ENCODE data around the gene TSC22D1.

Gene TSC22D1

GRCh38 chr13:44394658-44395057 lies 181.5 kb downstream of the TSC22D1 start:
- H3K4me3 Mint-ChIP-seq: no peak overlapping the region
- H3K4me1 Mint-ChIP-seq (ENCODE audit: low read depth): no peaks in the 10 kb centered on the region
- no peak overlapping the region for H3K27ac Mint-ChIP-seq
- H3K9me3 Mint-ChIP-seq: no peaks in the 10 kb centered on the region
- peaks cover 7% of the 10 kb centered on the region for H3K27me3 Mint-ChIP-seq
- no peaks in the 10 kb centered on the region for H3K36me3 Mint-ChIP-seq (ENCODE audit: low read depth)

DNA sequence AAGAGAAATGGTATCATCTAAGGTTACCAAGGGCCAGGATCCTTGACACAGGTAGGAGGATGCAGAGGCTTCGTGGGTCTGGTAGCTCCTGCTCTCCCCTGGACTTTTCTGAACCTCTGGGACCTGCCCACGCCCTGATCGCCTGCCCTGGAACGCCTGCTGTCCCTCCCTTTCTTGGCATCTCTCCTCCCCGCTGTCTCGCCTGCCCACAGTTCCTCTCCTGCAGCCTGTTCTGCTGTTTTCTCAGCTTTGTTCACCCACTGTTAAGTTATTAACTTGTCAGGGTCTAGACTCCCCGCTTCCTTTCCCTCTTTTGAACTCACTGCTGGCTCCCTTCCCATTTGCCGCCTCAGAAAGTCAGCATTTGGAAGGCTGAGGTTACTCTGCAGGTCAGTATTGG lies 182.7 kb downstream of the TSC22D1 start:
- no peaks in the 10 kb centered on the region for H3K36me3 Mint-ChIP-seq (ENCODE audit: low read depth)
- no peak overlapping the region for H3K27ac Mint-ChIP-seq
- H3K4me3 Mint-ChIP-seq: no peak overlapping the region
- peaks cover 7% of the 10 kb centered on the region for H3K27me3 Mint-ChIP-seq
- H3K9me3 Mint-ChIP-seq: no peaks in the 10 kb centered on the region
- H3K4me1 Mint-ChIP-seq (ENCODE audit: low read depth): no peaks in the 10 kb centered on the region

DNA sequence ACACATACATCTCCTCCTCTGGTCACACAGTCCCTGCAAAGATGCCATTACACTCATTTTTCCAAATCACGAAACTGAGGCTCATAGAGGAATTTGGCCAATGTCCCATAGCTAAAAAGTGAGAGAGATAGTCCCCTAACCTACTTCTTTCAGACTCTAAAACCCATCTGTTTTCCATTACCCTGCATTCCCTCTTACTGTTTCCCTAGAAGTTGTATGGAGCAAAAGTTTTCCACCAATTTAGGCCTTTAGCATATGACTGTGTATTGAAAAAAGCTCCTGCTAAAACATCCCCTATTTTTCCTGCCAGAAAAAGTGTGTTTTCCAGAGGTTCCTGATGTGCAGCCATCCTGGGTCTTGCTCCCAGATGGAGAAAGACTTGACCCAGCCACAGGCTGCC lies 186.3 kb downstream of the TSC22D1 start:
- Mint-ChIP-seq H3K4me1 (ENCODE audit: low read depth) (no peaks in the 10 kb centered on the region), H3K4me3 (no peak overlapping the region), H3K27ac (no peak overlapping the region), H3K36me3 (ENCODE audit: low read depth) (no peaks in the 10 kb centered on the region), H3K27me3 (peaks cover 7% of the 10 kb centered on the region), H3K9me3 (no peaks in the 10 kb centered on the region)

DNA sequence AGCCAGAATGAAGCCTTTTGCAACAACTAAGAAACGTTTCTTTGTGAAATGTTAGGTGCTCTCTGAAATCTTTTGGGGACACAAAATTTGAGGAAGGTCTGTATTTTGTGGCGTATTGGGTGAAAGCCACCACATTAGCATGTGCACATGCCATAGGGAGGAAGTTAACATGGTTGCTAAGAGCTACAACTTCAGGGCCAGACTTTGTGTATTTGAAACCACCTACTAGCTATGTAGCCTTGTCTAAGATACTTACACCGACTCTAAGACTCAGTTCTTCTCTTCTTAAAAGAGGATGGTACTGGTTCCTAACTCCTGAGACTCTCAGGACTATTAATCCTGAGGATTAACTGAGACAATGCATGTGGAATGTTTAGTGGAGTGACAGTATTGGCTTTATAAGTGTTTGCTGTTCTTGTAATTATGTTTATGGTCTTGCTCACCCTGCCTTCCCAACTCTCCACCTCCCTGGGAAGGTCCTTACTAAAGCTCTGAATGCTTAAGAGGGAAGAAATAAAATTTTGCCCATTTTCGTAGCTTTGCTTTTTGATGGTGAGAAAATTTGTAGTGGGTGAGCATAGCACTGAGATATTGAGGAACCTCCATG lies 187.0 kb downstream of the TSC22D1 start:
- peaks cover 7% of the 10 kb centered on the region for H3K27me3 Mint-ChIP-seq
- no peaks in the 10 kb centered on the region for H3K4me1 Mint-ChIP-seq (ENCODE audit: low read depth)
- H3K27ac Mint-ChIP-seq: no peak overlapping the region
- H3K4me3 Mint-ChIP-seq: no peak overlapping the region
- no peaks in the 10 kb centered on the region for H3K9me3 Mint-ChIP-seq
- H3K36me3 Mint-ChIP-seq (ENCODE audit: low read depth): no peaks in the 10 kb centered on the region

GRCh38 chr13:44388427-44389059 lies 187.6 kb downstream of the TSC22D1 start:
- H3K4me1 Mint-ChIP-seq (ENCODE audit: low read depth): no peaks in the 10 kb centered on the region
- H3K27me3 Mint-ChIP-seq: peaks cover 7% of the 10 kb centered on the region
- no peak overlapping the region for H3K27ac Mint-ChIP-seq
- H3K4me3 Mint-ChIP-seq: no peak overlapping the region
- no peaks in the 10 kb centered on the region for H3K9me3 Mint-ChIP-seq
- no peaks in the 10 kb centered on the region for H3K36me3 Mint-ChIP-seq (ENCODE audit: low read depth)

DNA sequence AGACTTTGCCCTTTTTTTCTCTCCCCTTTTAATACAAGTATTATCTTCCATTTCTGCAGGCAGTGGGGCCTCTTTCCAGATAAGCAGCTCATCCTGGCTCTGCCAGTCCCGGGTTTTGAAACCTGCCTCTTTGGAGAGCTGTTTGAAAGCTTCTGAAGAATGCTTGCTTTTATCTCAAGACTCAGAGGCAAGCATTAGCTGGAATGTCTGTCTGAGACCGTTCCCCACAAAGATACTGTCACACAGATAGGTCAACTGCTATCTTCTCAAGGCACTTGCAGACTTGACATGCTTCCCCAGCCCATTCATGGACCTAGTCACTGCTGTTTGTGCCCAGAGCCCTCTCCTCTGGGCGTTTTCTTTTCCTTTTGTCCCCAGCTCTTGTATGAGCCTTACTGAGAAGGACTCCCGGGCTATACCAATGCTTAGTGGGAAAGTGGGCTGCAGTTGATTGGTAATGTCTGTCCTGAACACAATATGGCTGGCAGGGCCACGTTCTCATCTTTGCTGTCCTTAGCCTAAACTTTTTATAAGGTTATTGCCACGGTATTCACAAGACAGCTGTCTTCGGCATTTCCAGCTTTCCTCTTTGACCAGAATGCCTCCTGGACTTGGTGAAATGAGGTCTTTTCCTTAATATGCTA lies 189.1 kb downstream of the TSC22D1 start:
- H3K27ac Mint-ChIP-seq: no peak overlapping the region
- no peak overlapping the region for H3K4me3 Mint-ChIP-seq
- no peaks in the 10 kb centered on the region for H3K36me3 Mint-ChIP-seq (ENCODE audit: low read depth)
- no peaks in the 10 kb centered on the region for H3K4me1 Mint-ChIP-seq (ENCODE audit: low read depth)
- no peaks in the 10 kb centered on the region for H3K9me3 Mint-ChIP-seq
- no peaks in the 10 kb centered on the region for H3K27me3 Mint-ChIP-seq

- H3K9me3 Mint-ChIP-seq: no peaks in the 10 kb centered on the region
- H3K4me1 Mint-ChIP-seq (ENCODE audit: low read depth): no peaks in the 10 kb centered on the region
- no peak overlapping the region for H3K4me3 Mint-ChIP-seq
- H3K36me3 Mint-ChIP-seq (ENCODE audit: low read depth): no peaks in the 10 kb centered on the region
- no peaks in the 10 kb centered on the region for H3K27me3 Mint-ChIP-seq
- H3K27ac Mint-ChIP-seq: no peak overlapping the region
These were observed 190.3 kb downstream of the TSC22D1 start for GRCh38 chr13:44385847-44386246.

DNA sequence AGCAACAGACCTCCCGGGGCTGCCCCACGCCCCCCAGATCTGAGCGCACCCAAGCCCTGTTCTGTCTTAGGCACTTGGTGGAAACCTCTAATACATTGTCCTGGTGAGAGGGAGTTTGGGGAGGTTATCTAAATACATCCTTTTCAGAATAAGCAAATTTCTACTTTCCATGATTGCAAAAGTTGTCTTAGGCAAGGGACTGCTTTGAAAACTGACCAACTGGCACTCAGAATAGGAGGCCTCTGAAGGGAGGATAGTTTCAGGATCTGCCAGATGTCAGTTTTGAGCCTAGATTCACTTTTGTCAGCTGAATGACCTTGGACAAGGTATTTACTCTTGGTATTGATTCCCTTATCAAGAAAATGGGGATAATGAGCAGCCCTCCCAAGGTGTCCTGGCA lies 190.7 kb downstream of the TSC22D1 start:
- no peaks in the 10 kb centered on the region for H3K4me1 Mint-ChIP-seq (ENCODE audit: low read depth)
- H3K27me3 Mint-ChIP-seq: no peaks in the 10 kb centered on the region
- no peak overlapping the region for H3K27ac Mint-ChIP-seq
- H3K36me3 Mint-ChIP-seq (ENCODE audit: low read depth): no peaks in the 10 kb centered on the region
- H3K4me3 Mint-ChIP-seq: no peak overlapping the region
- H3K9me3 Mint-ChIP-seq: no peaks in the 10 kb centered on the region

- Mint-ChIP-seq H3K4me1 (ENCODE audit: low read depth) (no peaks in the 10 kb centered on the region), H3K27me3 (no peaks in the 10 kb centered on the region), H3K36me3 (ENCODE audit: low read depth) (no peaks in the 10 kb centered on the region), H3K27ac (no peak overlapping the region), H3K9me3 (no peaks in the 10 kb centered on the region), H3K4me3 (no peak overlapping the region)
These were observed 191.4 kb downstream of the TSC22D1 start for GRCh38 chr13:44384778-44385177.

- Mint-ChIP-seq H3K27ac (no peak overlapping the region), H3K27me3 (no peaks in the 10 kb centered on the region)
These were observed 192.2 kb downstream of the TSC22D1 start for GRCh38 chr13:44383945-44384344.

GRCh38 chr13:44382635-44383145 lies 193.4 kb downstream of the TSC22D1 start:
- H3K27me3 Mint-ChIP-seq: peaks cover 3% of the 10 kb centered on the region
- H3K4me1 Mint-ChIP-seq (ENCODE audit: low read depth): no peaks in the 10 kb centered on the region
- no peak overlapping the region for H3K4me3 Mint-ChIP-seq
- no peak overlapping the region for H3K27ac Mint-ChIP-seq
- H3K36me3 Mint-ChIP-seq (ENCODE audit: low read depth): no peaks in the 10 kb centered on the region
- H3K9me3 Mint-ChIP-seq: no peaks in the 10 kb centered on the region

More at GRCh38 chr13:44383945-44384344, 192.2 kb downstream of the TSC22D1 start:
- no peaks in the 10 kb centered on the region for H3K9me3 Mint-ChIP-seq
- H3K36me3 Mint-ChIP-seq (ENCODE audit: low read depth): no peaks in the 10 kb centered on the region
- H3K4me3 Mint-ChIP-seq: no peak overlapping the region
- H3K4me1 Mint-ChIP-seq (ENCODE audit: low read depth): no peaks in the 10 kb centered on the region
